Epithelial cell of esophagus (primary cell): ENCODE data around the gene TRPV2.

Source experiments
- DNase-seq: peaks from one replicate; pipeline ENCODE4 v3.0.0; 2010; ENCODE audit warnings: low read depth
- H3K4me3 ChIP-seq: 2 replicates; pipeline ENCODE4 v1.5.1; 2011; ENCODE audit warnings: mild to moderate bottlenecking, low read length, control low read depth
- TF ChIP-seq, protein P1 (sequence below): IDR thresholded peaks from 2 replicates; pipeline ENCODE4 v1.5.1; 2011; ENCODE audit warnings: low read depth, mild to moderate bottlenecking, low read length, control low read depth, inconsistent platforms; ENCODE audit not compliant: insufficient read depth; ENCODE audit errors: missing control alignments

TRPV2 gene

DNA sequence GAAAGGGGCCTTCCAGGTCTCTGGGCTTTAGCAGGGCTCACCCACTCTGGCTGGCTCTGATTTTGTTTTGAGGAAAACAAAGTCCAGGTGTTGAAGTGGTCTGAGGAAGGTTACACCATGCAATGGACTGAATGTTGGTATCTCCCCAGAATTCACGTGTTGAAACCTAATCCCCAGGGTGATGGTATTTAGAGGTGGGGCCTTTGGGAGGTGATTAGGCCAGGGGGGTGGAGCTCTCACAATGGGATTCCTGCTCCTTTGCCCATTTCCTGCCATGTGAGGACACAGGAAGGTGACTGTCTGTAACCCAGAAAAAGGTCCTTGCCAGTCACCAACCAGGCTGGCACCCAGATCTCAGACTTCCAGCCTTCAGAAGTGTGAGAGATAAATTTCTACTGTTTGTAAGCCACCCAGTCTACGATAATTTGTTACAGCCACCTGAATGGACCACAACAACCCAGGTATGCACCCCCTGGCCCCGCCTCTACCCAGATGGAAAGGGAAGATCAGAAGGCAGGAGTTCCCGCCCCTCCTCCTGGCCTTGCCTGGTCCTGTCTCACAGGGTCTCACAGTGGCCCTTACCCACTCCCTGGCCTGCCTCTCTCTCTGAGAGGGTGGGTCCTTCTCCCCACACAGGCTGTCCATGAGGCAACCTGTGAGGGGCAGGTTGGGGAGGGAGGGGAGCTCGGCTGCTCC, 44.6 kb downstream of the TRPV2 start:
- TF ChIP-seq, protein P1, sequence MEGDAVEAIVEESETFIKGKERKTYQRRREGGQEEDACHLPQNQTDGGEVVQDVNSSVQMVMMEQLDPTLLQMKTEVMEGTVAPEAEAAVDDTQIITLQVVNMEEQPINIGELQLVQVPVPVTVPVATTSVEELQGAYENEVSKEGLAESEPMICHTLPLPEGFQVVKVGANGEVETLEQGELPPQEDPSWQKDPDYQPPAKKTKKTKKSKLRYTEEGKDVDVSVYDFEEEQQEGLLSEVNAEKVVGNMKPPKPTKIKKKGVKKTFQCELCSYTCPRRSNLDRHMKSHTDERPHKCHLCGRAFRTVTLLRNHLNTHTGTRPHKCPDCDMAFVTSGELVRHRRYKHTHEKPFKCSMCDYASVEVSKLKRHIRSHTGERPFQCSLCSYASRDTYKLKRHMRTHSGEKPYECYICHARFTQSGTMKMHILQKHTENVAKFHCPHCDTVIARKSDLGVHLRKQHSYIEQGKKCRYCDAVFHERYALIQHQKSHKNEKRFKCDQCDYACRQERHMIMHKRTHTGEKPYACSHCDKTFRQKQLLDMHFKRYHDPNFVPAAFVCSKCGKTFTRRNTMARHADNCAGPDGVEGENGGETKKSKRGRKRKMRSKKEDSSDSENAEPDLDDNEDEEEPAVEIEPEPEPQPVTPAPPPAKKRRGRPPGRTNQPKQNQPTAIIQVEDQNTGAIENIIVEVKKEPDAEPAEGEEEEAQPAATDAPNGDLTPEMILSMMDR, result no peak
- no peak overlapping the region for H3K4me3 ChIP-seq
- DNase-seq, result peak; percentile 60

DNA sequence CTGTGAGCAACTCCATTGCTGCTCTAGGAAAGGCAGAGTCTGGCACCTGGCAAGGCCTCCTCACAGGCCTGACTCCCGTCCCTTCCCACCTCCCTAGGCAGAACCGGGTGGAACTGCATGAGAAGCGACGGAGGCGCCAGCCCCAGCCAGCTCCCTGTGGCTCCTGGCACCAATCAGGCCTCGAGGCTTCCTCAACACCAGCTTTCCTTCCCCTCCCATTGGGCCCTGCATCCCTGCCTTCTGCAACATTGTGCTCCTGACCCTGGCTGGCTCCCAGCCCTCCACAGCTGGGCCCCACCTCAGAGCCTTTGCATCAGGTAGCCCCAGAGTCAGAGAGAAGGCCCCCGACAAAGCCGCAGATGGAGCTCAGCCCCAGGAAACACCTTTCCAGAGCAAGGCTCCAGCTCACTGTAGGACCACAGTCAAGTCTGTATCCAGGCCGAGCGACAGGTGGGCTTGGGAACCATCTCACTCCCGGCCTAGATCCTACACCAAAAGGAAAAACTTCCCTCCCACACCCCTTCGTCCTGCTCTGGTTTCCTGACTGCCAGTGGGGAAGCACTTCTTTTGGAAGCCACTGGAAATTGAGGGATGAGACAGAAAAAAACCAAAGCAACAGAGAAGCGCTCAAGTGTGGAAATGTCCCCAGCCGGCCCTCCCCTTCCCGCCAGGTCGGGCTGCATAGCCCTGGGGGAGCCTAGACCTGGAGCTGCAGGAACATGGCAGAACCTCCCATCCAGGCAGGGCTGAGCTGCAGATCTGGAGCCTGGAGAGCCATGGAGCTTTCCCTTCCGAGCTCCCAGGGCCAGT, 45.6 kb downstream of the TRPV2 start:
- H3K4me3 ChIP-seq, result no peak overlapping the region
- TF ChIP-seq, protein P1, result no peak
- no peak for DNase-seq

DNA sequence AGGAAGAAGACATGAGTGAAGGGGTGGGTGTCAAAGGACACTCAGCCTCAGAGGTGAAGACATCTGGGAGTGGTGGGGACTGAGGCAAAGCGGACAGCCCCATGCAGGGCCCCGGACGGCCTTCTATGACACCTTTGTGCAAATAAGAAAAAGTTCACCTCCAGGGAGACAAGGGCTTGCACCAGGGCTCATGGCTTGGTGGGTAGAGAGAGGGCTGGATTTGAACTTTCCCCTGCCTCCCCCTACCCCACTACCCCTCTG, 46.2 kb downstream of the TRPV2 start:
- no peak for DNase-seq
- no peak overlapping the region for H3K4me3 ChIP-seq
- TF ChIP-seq, protein P1, result no peak

DNA sequence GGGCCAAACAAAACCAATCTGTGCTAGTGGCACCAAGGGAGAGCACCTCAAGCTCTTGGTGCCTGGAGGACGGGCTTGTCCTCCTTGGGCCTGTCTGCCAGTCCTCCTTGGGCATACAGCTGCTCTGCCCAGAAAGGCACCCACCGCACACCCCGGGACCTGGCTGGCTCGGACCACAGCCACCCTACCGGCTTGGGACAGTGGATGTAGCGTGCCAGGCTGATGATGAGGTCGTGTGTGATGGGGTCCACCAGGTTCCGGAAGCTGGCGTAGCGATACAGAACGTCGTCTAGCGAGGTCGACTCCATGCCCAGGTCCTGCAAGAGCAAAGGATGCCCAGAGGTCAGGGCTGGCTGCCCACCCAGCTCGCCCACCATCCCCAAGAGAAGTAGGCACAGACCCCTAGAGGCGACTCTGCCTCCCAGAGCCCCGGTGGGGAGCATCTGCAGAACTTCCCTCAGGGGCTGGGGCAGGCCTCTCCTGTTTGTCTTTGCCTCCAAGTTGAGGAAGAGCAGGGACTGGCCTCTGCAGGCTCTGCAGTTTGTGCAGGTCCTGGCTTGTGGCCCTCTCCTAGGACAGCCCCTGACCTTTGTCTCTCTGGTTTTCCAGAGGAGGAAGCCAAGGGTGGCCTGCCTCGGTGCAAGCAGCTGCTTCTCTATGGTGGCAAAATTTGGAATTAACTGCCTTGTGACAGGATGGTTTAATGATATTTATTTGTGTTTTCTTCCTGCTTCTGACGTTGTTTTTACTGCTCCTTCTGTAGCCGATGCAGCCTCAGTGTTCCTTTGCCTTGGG, 46.9 kb downstream of the TRPV2 start:
- no peak overlapping the region for H3K4me3 ChIP-seq
- TF ChIP-seq, protein P1, result no peak
- no peak for DNase-seq

DNA sequence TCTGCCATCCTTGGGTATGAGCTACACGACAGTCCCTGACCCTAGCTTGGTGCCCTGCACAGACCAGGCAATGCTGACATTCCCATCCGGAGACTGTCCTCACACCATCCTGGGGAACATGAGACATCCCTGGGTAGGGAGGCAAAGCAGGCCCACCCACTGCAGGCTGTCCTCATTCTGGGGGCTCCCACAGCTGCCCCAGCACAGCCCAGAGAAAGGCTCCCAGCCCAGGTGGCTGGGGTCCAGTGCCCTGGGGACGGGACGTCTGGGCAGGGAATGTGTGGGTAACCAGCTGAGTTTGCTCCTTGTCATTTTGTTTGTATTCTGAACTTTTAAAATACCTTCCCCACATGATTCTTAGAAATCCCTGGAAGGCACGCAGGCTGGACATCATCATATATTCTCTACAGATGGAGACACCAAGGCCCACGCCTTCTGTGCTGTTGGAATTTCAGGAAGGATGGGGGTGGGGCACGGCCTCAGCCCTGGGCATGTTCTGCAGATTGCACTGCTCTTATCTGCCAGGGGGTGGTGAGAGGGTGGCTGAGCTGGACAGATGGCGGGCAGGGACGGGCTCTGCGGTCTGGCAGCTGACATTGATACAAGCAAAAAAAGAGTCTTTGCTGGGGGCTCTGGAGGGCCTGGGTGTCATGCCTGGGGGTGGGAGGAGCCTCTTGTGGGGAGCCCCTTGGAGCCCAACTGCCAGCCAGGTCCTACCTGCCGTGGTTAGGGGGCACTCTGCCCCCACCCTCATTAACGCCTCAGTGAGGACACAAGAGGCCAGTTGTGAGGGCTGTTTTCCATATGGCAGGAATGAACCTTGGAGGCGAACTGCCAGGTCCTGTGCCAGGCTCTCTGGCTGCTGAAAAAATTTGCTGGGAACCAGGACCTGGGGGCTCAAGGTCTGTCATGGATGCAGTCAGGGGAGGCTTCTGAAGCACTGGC, 48.3 kb downstream of the TRPV2 start:
- no peak overlapping the region for H3K4me3 ChIP-seq
- DNase-seq, result peak; percentile 51
- TF ChIP-seq, protein P1, result peak; percentile 36

DNA sequence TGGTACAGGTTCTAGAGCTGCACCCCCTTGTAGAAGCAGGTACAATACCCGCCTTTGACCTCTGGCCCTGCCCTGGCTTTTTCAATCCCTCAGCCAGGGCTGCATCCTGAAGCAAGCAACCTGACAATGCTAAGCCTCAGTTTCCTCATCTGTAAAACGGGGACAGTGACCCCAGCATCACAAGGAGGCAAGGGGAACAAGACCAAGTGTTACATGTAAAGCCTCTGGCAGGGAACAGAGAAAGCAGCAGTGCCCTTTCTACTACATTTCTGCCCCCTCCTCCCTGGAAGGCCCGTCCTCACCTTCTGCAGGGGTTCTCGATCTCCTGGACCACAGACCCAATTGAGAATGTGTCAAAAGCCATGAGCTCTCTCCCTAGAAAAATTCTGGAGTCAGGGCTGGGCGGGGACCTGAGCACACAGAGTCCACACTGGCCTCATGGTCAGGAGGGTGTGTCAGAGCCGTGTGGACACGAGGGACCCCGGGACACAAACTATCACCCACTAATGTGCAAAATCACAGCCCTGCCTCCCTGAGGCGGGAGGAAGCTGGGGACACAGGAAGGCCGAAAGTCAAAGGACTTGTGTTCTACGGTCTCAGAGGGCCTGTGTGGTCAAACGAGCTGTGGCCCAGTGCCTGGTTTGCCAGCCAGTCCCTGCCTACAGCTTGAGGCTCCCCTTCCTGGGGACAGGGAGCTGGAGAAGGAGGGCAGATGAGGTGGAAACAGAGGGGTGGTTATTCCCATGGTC, 49.1 kb downstream of the TRPV2 start:
- H3K4me3 ChIP-seq, result no peak overlapping the region
- TF ChIP-seq, protein P1, result no peak
- no peak for DNase-seq
